Measurements from ENCODE around the gene FBXL13.

- TF ChIP-seq CTCF (IDR thresholded peaks at IDR 0.05; ENCODE audit: insufficient read depth, low read length) = no peak
- no peak for TF ChIP-seq GABPA (IDR thresholded peaks at IDR 0.05; ENCODE audit: low read depth)
- no peak for TF ChIP-seq POLR2AphosphoS5 (IDR thresholded peaks at IDR 0.05; ENCODE audit: low read depth)
Measured at GRCh38 chr7:102916426-102916825, 158.2 kb downstream of the FBXL13 start.
